Neural crest cell (in vitro differentiated cells): ENCODE measurements around the gene ZNF318. TPM values are rescaled to one million over a fixed set of nuclear protein-coding genes. Genes with fewer than 3 reads are reported as not detected.
A peak's percentile ranks its signal among the peaks of the same experiment; 100 is the strongest.

ENCODE experiments used
- DNase-seq: peaks from one replicate; pipeline ENCODE4 v3.0.0; 2021; ENCODE audit warnings: low read depth, mixed read lengths, low spot score
- H3K27ac Mint-ChIP-seq: one replicate; pipeline ENCODE4 v1.8.0; 2021; ENCODE audit warnings: mild to moderate bottlenecking, mixed read lengths; ENCODE audit not compliant: unreplicated experiment
- H3K27me3 Mint-ChIP-seq: 2 replicates; pipeline ENCODE4 v1.8.0; 2021; ENCODE audit warnings: low read depth, mild to moderate bottlenecking, mixed read lengths
- H3K36me3 Mint-ChIP-seq: 2 replicates; pipeline ENCODE4 v1.8.0; 2021; ENCODE audit warnings: low read depth, mild to moderate bottlenecking, mixed read lengths
- H3K4me1 Mint-ChIP-seq: 2 replicates; pipeline ENCODE4 v1.8.0; 2021; ENCODE audit warnings: mixed read lengths
- H3K4me3 Mint-ChIP-seq: one replicate; pipeline ENCODE4 v1.8.0; 2021; ENCODE audit warnings: mild to moderate bottlenecking, mixed read lengths
- H3K9me3 Mint-ChIP-seq: 2 replicates; pipeline ENCODE4 v1.8.0; 2021; ENCODE audit warnings: mixed read lengths
- CTCF ChIP-seq: fragments of 200-600 bp; sonication (generic); conservative IDR thresholded peaks from 2 replicates; pipeline ENCODE4 v1.5.0; 2021; ENCODE audit warnings: antibody characterized with exemption, mild to moderate bottlenecking
- total RNA-seq: library from RNA; stranded (reverse); gene quantifications from 2 replicates; pipeline ENCODE4 v1.2.1, GENCODE V29; 2021

Gene ZNF318
- total RNA-seq, 1 donor from 2014 or later: 26.2 TPM

GRCh38 chr6:43286980-43287716 is 82.3 kb downstream of the ZNF318 start:
- Mint-ChIP-seq H3K4me1 (peaks cover 4% of the 10 kb centered on the region), H3K27ac (peak overlapping the region; percentile 78), H3K9me3 (no peaks in the 10 kb centered on the region), H3K36me3 (no peaks in the 10 kb centered on the region), H3K4me3 (no peak overlapping the region), H3K27me3 (no peaks in the 10 kb centered on the region)
- no peak for DNase-seq
- peak; percentile 28 for TF ChIP-seq CTCF

DNA sequence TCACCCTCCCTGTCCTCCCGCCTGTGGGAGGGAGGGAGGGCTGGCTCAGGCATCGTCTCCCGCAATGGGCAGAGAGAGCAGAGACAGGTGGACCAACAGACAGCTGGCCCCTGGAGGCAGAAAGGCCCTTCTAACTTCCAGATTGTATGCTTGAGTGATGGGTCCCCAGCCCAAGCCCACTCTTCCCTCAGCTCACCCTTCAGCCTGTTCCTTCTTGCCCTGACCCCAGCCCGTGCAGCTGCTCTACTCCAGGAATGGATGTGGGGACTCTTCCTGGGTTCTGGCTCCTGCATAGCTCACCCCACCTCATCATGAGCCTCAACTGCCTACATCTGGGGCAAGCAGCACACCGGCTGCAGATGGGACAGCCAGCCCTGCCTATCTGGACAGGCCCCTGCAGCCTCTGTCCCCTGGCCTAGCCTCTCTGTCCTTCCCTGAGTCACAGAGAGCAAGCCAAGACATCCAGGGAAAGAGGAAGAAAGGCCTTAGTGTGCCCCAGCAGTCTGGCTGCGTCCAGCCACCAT is 82.9 kb downstream of the ZNF318 start:
- Mint-ChIP-seq H3K4me3 (no peak overlapping the region), H3K4me1 (peaks cover 4% of the 10 kb centered on the region), H3K27me3 (no peaks in the 10 kb centered on the region), H3K36me3 (no peaks in the 10 kb centered on the region), H3K9me3 (no peaks in the 10 kb centered on the region), H3K27ac (no peak overlapping the region)
- DNase-seq: no peak
- no peak for TF ChIP-seq CTCF

Other genes with a start within 250 kb of the ZNF318 start
- gene SRF, start 198.4 kb downstream of the ZNF318 start, total RNA-seq: 37.5 and 37.8 TPM in 2 replicates
- 37.2 and 37.5 TPM in 2 replicates for gene CUL9, start 187.5 kb downstream of the ZNF318 start, total RNA-seq
- 50.3 and 55.1 TPM in 2 replicates for gene DNPH1, start 140.2 kb downstream of the ZNF318 start, total RNA-seq
- 5.1 and 5.4 TPM in 2 replicates for gene TTBK1, start 126.2 kb downstream of the ZNF318 start, total RNA-seq
- gene SLC22A7, start 71.4 kb downstream of the ZNF318 start, total RNA-seq: 0.37 TPM in 1 of 2 replicates, not detected in the other
- 2.0 and 2.6 TPM in 2 replicates for gene CRIP3, start 60.8 kb downstream of the ZNF318 start, total RNA-seq
- 34.1 and 35.2 TPM in 2 replicates for gene ABCC10, start 57.9 kb upstream of the ZNF318 start, total RNA-seq
- gene DLK2, start 85.9 kb upstream of the ZNF318 start, total RNA-seq: 1.5 and 1.6 TPM in 2 replicates
- gene TJAP1, start 107.9 kb upstream of the ZNF318 start, total RNA-seq: 47.3 and 52.1 TPM in 2 replicates
- gene LRRC73, start 140.7 kb upstream of the ZNF318 start, total RNA-seq: 2.1 and 2.7 TPM in 2 replicates
- gene YIPF3, start 147.3 kb upstream of the ZNF318 start, total RNA-seq: 85.7 and 93.0 TPM in 2 replicates
- gene POLR1C, start 147.4 kb upstream of the ZNF318 start, total RNA-seq: 45.8 and 60.8 TPM in 2 replicates
- 99.6 and 105 TPM in 2 replicates for gene XPO5, start 206.4 kb upstream of the ZNF318 start, total RNA-seq
- 19.1 and 22.2 TPM in 2 replicates for gene POLH, start 206.5 kb upstream of the ZNF318 start, total RNA-seq